ENCODE data around the gene POLR2J3. TPM values are rescaled to one million over a fixed set of nuclear protein-coding genes. Genes with fewer than 3 reads are reported as not detected.
"Not testable (repeated sequence)": the region's sequence is repeated elsewhere in the genome, so short reads cannot be mapped to it uniquely, and the experiment has no call there.

The POLR2J3 gene
- total and polyA plus RNA-seq, 2 of the 4 experiments (the other 2 are of a cell fraction): 14.2 to 14.7 TPM

DNA sequence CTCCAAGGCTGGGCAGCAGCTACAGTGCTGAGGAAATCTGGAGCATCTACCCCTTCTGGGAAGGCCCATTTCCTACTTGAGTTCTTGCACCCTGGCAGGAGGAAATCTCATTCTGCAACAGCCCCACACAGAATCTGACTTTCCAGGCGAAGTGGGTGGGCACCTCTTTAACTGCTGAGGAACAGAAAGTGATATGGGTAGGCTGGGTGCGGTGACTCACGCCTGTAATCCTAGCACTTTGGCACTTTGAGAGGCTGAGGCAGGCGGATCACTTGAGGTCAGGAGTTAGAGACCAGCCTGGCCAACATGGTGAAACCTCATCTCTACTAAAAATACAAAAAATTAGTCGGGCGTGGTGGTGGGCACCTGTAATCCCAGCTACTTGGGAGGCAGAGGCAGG, 2.2 kb upstream of the POLR2J3 start:
- H4K91ac ChIP-seq (ENCODE audit: insufficient read depth, low read depth, low read length); H3K18ac ChIP-seq (ENCODE audit: low read depth, low read length); H3K27me3 ChIP-seq (ENCODE audit: control insufficient read depth, insufficient read depth, low read length); ATAC-seq (ENCODE audit: low read depth); H3K27ac ChIP-seq (ENCODE audit: insufficient read depth, low read length); H2BK15ac ChIP-seq (ENCODE audit: low read depth, low read length); H2BK120ac ChIP-seq (ENCODE audit: low read depth, low read length); dilution Hi-C loops (cut with HindIII; ENCODE audit: low sequenced_read_pairs, unreplicated experiment); DNase-seq; H3K4me2 ChIP-seq (ENCODE audit: low read depth, low read length); H2AK9ac ChIP-seq (replicated peaks; ENCODE audit: low read depth, low read length, poor library complexity); intact Hi-C loops (cut with micrococcal nuclease); H3K56ac ChIP-seq (ENCODE audit: extremely low read depth, insufficient read depth, low read length); H4K8ac ChIP-seq (ENCODE audit: low read depth in 2 of 2, low read length in 2 of 2); H3K14ac ChIP-seq (replicated peaks; ENCODE audit: low read depth, low read length); H3K79me1 ChIP-seq (ENCODE audit: low read depth in 1 of 2, low read length in 2 of 2); H3K36me3 ChIP-seq (ENCODE audit: control insufficient read depth, insufficient read depth, low read length); CTCF ChIA-PET; H4K20me1 ChIP-seq (ENCODE audit: insufficient read depth, low read length); POLR2A ChIA-PET (ENCODE audit: unreplicated experiment); H3K4me1 ChIP-seq (ENCODE audit: control insufficient read depth, insufficient read depth, low read length); BruUV-seq (replicated peaks); in situ Hi-C loops (cut with MboI; ENCODE audit: low sequenced_read_pairs); H2BK20ac ChIP-seq (ENCODE audit: low read depth, low read length); H3K23ac ChIP-seq (ENCODE audit: low read depth, low read length); H4K5ac ChIP-seq (ENCODE audit: low read depth, low read length); H3K4ac ChIP-seq (ENCODE audit: low read depth, low read length); H2BK5ac ChIP-seq (ENCODE audit: low read depth, low read length, poor library complexity, severe bottlenecking); H3K9me1 ChIP-seq (ENCODE audit: insufficient read depth, low read length); H2AK5ac ChIP-seq (ENCODE audit: low read depth, low read length); H3K9ac ChIP-seq (ENCODE audit: low read depth, low read length); H3K4me3 ChIP-seq (ENCODE audit: insufficient read depth, low read depth, low read length); H2AFZ ChIP-seq (replicated peaks; ENCODE audit: low read length, poor library complexity); H3K9me3 ChIP-seq (ENCODE audit: control insufficient read depth, insufficient read depth, low read length): not testable (repeated sequence)
- WGBS, 2 experiments (ENCODE audit: extremely low coverage in 2 of 2, insufficient read length in 1 of 2): no CpG with 5 or more reads among the region's 6 CpGs

GRCh38 chr7:102568620-102569019, 3.8 kb downstream of the POLR2J3 start:
- no CpG with 5 or more reads among the region's 11 CpGs for WGBS, 2 experiments (ENCODE audit: extremely low coverage in 2 of 2, insufficient read length in 1 of 2)
- H3K23ac ChIP-seq (ENCODE audit: low read depth, low read length); H2BK120ac ChIP-seq (ENCODE audit: low read depth, low read length); H3K14ac ChIP-seq (replicated peaks; ENCODE audit: low read depth, low read length); in situ Hi-C loops (cut with MboI; ENCODE audit: low sequenced_read_pairs); H3K4me1 ChIP-seq (ENCODE audit: control insufficient read depth, insufficient read depth, low read length); H4K5ac ChIP-seq (ENCODE audit: low read depth, low read length); H3K9ac ChIP-seq (ENCODE audit: low read depth, low read length); H2AK9ac ChIP-seq (replicated peaks; ENCODE audit: low read depth, low read length, poor library complexity); ATAC-seq (ENCODE audit: low read depth); H3K18ac ChIP-seq (ENCODE audit: low read depth, low read length); H3K56ac ChIP-seq (ENCODE audit: extremely low read depth, insufficient read depth, low read length); DNase-seq; H2BK5ac ChIP-seq (ENCODE audit: low read depth, low read length, poor library complexity, severe bottlenecking); H3K4me3 ChIP-seq (ENCODE audit: insufficient read depth, low read depth, low read length); H4K91ac ChIP-seq (ENCODE audit: insufficient read depth, low read depth, low read length); CTCF ChIA-PET; H4K20me1 ChIP-seq (ENCODE audit: insufficient read depth, low read length); H3K36me3 ChIP-seq (ENCODE audit: control insufficient read depth, insufficient read depth, low read length); H3K79me1 ChIP-seq (ENCODE audit: low read depth in 1 of 2, low read length in 2 of 2); H2AFZ ChIP-seq (replicated peaks; ENCODE audit: low read length, poor library complexity); H3K9me3 ChIP-seq (ENCODE audit: control insufficient read depth, insufficient read depth, low read length); BruUV-seq (replicated peaks); H3K27ac ChIP-seq (ENCODE audit: insufficient read depth, low read length); H4K8ac ChIP-seq (ENCODE audit: low read depth in 2 of 2, low read length in 2 of 2); H2AK5ac ChIP-seq (ENCODE audit: low read depth, low read length); H3K4me2 ChIP-seq (ENCODE audit: low read depth, low read length); H2BK15ac ChIP-seq (ENCODE audit: low read depth, low read length); POLR2A ChIA-PET (ENCODE audit: unreplicated experiment); H3K4ac ChIP-seq (ENCODE audit: low read depth, low read length); H3K27me3 ChIP-seq (ENCODE audit: control insufficient read depth, insufficient read depth, low read length); H2BK20ac ChIP-seq (ENCODE audit: low read depth, low read length); intact Hi-C loops (cut with micrococcal nuclease); H3K9me1 ChIP-seq (ENCODE audit: insufficient read depth, low read length); dilution Hi-C loops (cut with HindIII; ENCODE audit: low sequenced_read_pairs, unreplicated experiment): not testable (repeated sequence)
